ENCODE data around the gene KRT85.
"Not testable (repeated sequence)": the region's sequence is repeated elsewhere in the genome, so short reads cannot be mapped to it uniquely, and the experiment has no call there.

The KRT85 gene

GRCh38 chr12:52366738-52367485, at the start of gene KRT85:
TSS of gene KRT85 (minus strand) at chr12:52367481. CDS start at chr12:52367405, 76 bp downstream.
- no peak for DNase-seq

GRCh38 chr12:52416795-52417194, 49.5 kb upstream of the KRT85 start:
- DNase-seq = no peak

- peak; percentile 85 for DNase-seq
These were observed 48.8 kb upstream of the KRT85 start for GRCh38 chr12:52415870-52416750.

- DNase-seq = no peak
These were observed 47.7 kb upstream of the KRT85 start for GRCh38 chr12:52414936-52415335.

GRCh38 chr12:52413782-52414345, 46.6 kb upstream of the KRT85 start:
- no peak for DNase-seq

GRCh38 chr12:52413202-52413601, 45.9 kb upstream of the KRT85 start:
- DNase-seq = no peak

- DNase-seq = no peak
These were observed 44.5 kb upstream of the KRT85 start for GRCh38 chr12:52411815-52412214.

- not testable (repeated sequence) for DNase-seq
These were observed 43.4 kb upstream of the KRT85 start for GRCh38 chr12:52410589-52411248.

- DNase-seq = no peak
These were observed 40.6 kb upstream of the KRT85 start for GRCh38 chr12:52407918-52408317.

GRCh38 chr12:52405922-52406385, 38.7 kb upstream of the KRT85 start, which contains the start of gene KRT82:
TSS of gene KRT82 (minus strand) at chr12:52406335. CDS start at chr12:52406277, 58 bp downstream.
- DNase-seq = no peak

- no peak for DNase-seq
These were observed 37.7 kb upstream of the KRT85 start for GRCh38 chr12:52404951-52405350.

GRCh38 chr12:52403561-52403960, 36.3 kb upstream of the KRT85 start:
- no peak for DNase-seq

GRCh38 chr12:52402873-52403540, 35.7 kb upstream of the KRT85 start:
- DNase-seq = peak; percentile 55

GRCh38 chr12:52402377-52402776, 35.1 kb upstream of the KRT85 start:
- no peak for DNase-seq

- DNase-seq = no peak
These were observed 34.6 kb upstream of the KRT85 start for GRCh38 chr12:52401926-52402325.

GRCh38 chr12:52401526-52401925, 34.2 kb upstream of the KRT85 start:
- DNase-seq = no peak

GRCh38 chr12:52400906-52401305, 33.6 kb upstream of the KRT85 start:
- DNase-seq = no peak

- DNase-seq = no peak
These were observed 32.5 kb upstream of the KRT85 start for GRCh38 chr12:52399756-52400155.

- DNase-seq = no peak
These were observed 30.9 kb upstream of the KRT85 start for GRCh38 chr12:52398176-52398575.

GRCh38 chr12:52396656-52397055, 29.4 kb upstream of the KRT85 start:
- no peak for DNase-seq

GRCh38 chr12:52395761-52396434, 28.6 kb upstream of the KRT85 start:
- DNase-seq = peak; percentile 74
